B cell (primary cell): Measurements from ENCODE around the gene LIMK2. TPM values are rescaled to one million over a fixed set of nuclear protein-coding genes. Genes with fewer than 3 reads are reported as not detected.

Source experiments
- ATAC-seq: fragments of 200-7000 bp; cut with Tn5 transposase; one replicate; pipeline ENCODE4 v1.10.0; 2021; ENCODE audit warnings: low read depth, mild to moderate bottlenecking, moderate number of reproducible peaks, moderate library complexity
- CTCF ChIA-PET: fragments of 350-600 bp; sonication (Branson Sonifier 250); formaldehyde crosslinking; loops from one replicate; lab custom pipeline; 2021; ENCODE audit warnings: antibody characterized with exemption, inconsistent platforms; lab: Charles Lee
- POLR2A ChIA-PET: fragments of 350-600 bp; sonication (Branson Sonifier 250); formaldehyde crosslinking; loops from one replicate; lab custom pipeline; 2021; ENCODE audit warnings: antibody characterized with exemption; lab: Charles Lee
- DNase-seq: peaks from one replicate; pipeline ENCODE4 v3.0.0; 2013
- H2AFZ ChIP-seq: 2 replicates; pipeline ENCODE4 v1.6.1; 2012; ENCODE audit warnings: mild to moderate bottlenecking, low read depth, low read length; ENCODE audit not compliant: insufficient read depth, poor library complexity, severe bottlenecking
- H3K27ac ChIP-seq, 2 donors: 1 replicate in 1 of 2; 2 replicates in 1 of 2; pipeline ENCODE4 v1.5.1; 2012 to 2013; ENCODE audit warnings: low read length in 2 of 2, mild to moderate bottlenecking in 2 of 2, moderate library complexity in 1 of 2
- H3K27me3 ChIP-seq, 4 experiments: fragments of 200-600 bp in 1 of 4; sonication (generic) in 1 of 4; replicated peaks in 1 of 4; 1 replicate in 2 of 4; 2 replicates in 2 of 4; pipeline versions ENCODE4 v1.6.1 to v1.7.0; 2013 to 2016; ENCODE audit warnings: low read length in 3 of 4, mild to moderate bottlenecking in 2 of 4, mixed read lengths in 1 of 4, moderate library complexity in 1 of 4; ENCODE audit not compliant: insufficient read depth in 4 of 4, control insufficient read depth in 3 of 4; ENCODE audit errors: control extremely low read depth in 1 of 4
- H3K36me3 ChIP-seq, 2 experiments: replicated peaks in 1 of 2; 1 replicate in 1 of 2; 2 replicates in 1 of 2; pipeline versions ENCODE4 v1.6.1 to v1.7.1; 2013; ENCODE audit warnings: low read length in 1 of 2; ENCODE audit not compliant: insufficient read depth in 2 of 2, control insufficient read depth in 1 of 2; ENCODE audit errors: control extremely low read depth in 1 of 2, extremely low read depth in 1 of 2
- H3K4me1 ChIP-seq, 2 donors: fragments of 200-600 bp in 1 of 2; sonication (generic) in 1 of 2; 1 replicate in 1 of 2; 2 replicates in 1 of 2; pipeline versions ENCODE4 v1.5.1 to v1.6.1; 2013 to 2017; ENCODE audit warnings: low read length in 2 of 2; ENCODE audit not compliant: control insufficient read depth in 2 of 2, insufficient read depth in 2 of 2
- H3K4me2 ChIP-seq: replicated peaks from 2 replicates; pipeline ENCODE3; 2012; ENCODE audit warnings: mild to moderate bottlenecking, low read depth, low read length; ENCODE audit not compliant: poor library complexity, severe bottlenecking
- H3K4me3 ChIP-seq, 5 experiments: fragments of 200-600 bp in 1 of 5; sonication (generic) in 1 of 5; 1 replicate in 3 of 5; 2 replicates in 2 of 5; pipeline versions ENCODE4 v1.5.1 to v1.7.0; 2011 to 2016; ENCODE audit warnings: low read length in 4 of 5, mild to moderate bottlenecking in 4 of 5, low read depth in 2 of 5, control low read depth in 1 of 5, moderate library complexity in 1 of 5; ENCODE audit not compliant: insufficient read depth in 1 of 5; ENCODE audit errors: control extremely low read depth in 1 of 5, extremely low read depth in 1 of 5
- H3K79me2 ChIP-seq: fragments of 200-600 bp; sonication (generic); one replicate; pipeline ENCODE4 v1.6.0; 2016; ENCODE audit warnings: low read length; ENCODE audit not compliant: control insufficient read depth, insufficient read depth
- H3K9ac ChIP-seq: fragments of 200-600 bp; sonication (generic); 2 replicates; pipeline ENCODE4 v1.6.1; 2017; ENCODE audit warnings: mild to moderate bottlenecking, low read length, moderate library complexity
- H3K9me3 ChIP-seq, 3 donors: one replicate each; pipeline versions ENCODE4 v1.6.1 to v1.7.1; 2013; ENCODE audit warnings: low read length in 2 of 3; ENCODE audit not compliant: control insufficient read depth in 2 of 3, insufficient read depth in 1 of 3; ENCODE audit errors: control extremely low read depth in 1 of 3
- H4K20me1 ChIP-seq: 2 replicates; pipeline ENCODE4 v1.6.0; 2012; ENCODE audit warnings: mild to moderate bottlenecking, low read length; ENCODE audit not compliant: insufficient read depth, control insufficient read depth, poor library complexity, severe bottlenecking
- H3K27ac Mint-ChIP-seq: one replicate; pipeline ENCODE4 v1.8.0; 2021; ENCODE audit warnings: mixed read lengths
- H3K27me3 Mint-ChIP-seq: one replicate; pipeline ENCODE4 v1.8.0; 2021; ENCODE audit warnings: mixed read lengths
- H3K4me1 Mint-ChIP-seq: one replicate; pipeline ENCODE4 v1.8.0; 2021; ENCODE audit warnings: mixed read lengths
- H3K4me3 Mint-ChIP-seq: one replicate; pipeline ENCODE4 v1.8.0; 2021; ENCODE audit warnings: mixed read lengths
- H3K9me3 Mint-ChIP-seq: one replicate; pipeline ENCODE4 v1.8.0; 2022; ENCODE audit warnings: mixed read lengths; ENCODE audit not compliant: insufficient read depth
- CTCF ChIP-seq: fragments of 200-600 bp; IDR thresholded peaks from one replicate; pipeline ENCODE4 v1.8.0; 2022; ENCODE audit warnings: antibody characterized with exemption, mild to moderate bottlenecking
- EZH2 ChIP-seq: IDR thresholded peaks from 2 replicates; pipeline ENCODE4 v1.6.1; 2012; ENCODE audit warnings: borderline replicate concordance, low read depth, mild to moderate bottlenecking, moderate library complexity, low read length; ENCODE audit not compliant: insufficient read depth, poor library complexity, severe bottlenecking
- WGBS: methylation state at CpG from one replicate; pipeline ENCODE4 v1.1.5; 2013; ENCODE audit warnings: missing lambda C conversion rate; ENCODE audit not compliant: insufficient coverage; 5-methylcytosine and 5-hydroxymethylcytosine counted together
- intact Hi-C: fragments of 100-400 bp; cut with micrococcal nuclease; formaldehyde crosslinking; loops from one replicate; pipeline ENCODE4 v1.10.0; 2022
- polyA plus RNA-seq: library from polyadenylated mRNA; depleted of rRNA; stranded (reverse); fragments of >200 nt; gene quantifications from 2 replicates; pipeline ENCODE4 v1.2.3, GENCODE V29; 2012
- total RNA-seq, 2 donors: library from RNA; stranded (reverse); fragments of 120-200 nt in 1 of 2; gene quantifications; 1 replicate in 1 of 2; 2 replicates in 1 of 2; pipeline versions ENCODE4 v1.2.3 to v1.2.4, GENCODE V29; 2013 to 2022

LIMK2 gene
- total and polyA plus RNA-seq, 2 donors (not counting 1 experiment from before 2014, with no cell fraction given), result 6.8 to 20.2 TPM

- Histone ChIP-seq H3K79me2 (peaks cover 37% of the 10 kb centered on the region), H3K27me3 (no peaks in the 10 kb centered on the region), H3K4me3 (no peak overlapping the region), H3K4me1 (peaks cover 17 to 19% of the 10 kb centered on the region in 2 donors), H3K36me3 (peaks cover 0 to 5% of the 10 kb centered on the region in 2 experiments), H2AFZ (peak overlapping the region; percentile 8), H3K4me2 (no peak overlapping the region), H3K9ac (peak overlapping the region; percentile 9), H3K27ac (no peak overlapping the region), H4K20me1 (no peaks in the 10 kb centered on the region), H3K9me3 (no peaks in the 10 kb centered on the region)
- Mint-ChIP-seq H3K27me3 (no peaks in the 10 kb centered on the region), H3K9me3 (no peaks in the 10 kb centered on the region), H3K27ac (peak overlapping the region; percentile 32), H3K4me1 (peaks cover 25% of the 10 kb centered on the region), H3K4me3 (no peak overlapping the region)
- CTCF ChIA-PET, result interaction anchor here (0.9 to 9.4 kb wide), 10 partner anchors 12 to 596 kb away, joined by 3 to 56 read pairs (median 4); partner anchors contain the start of gene LIMK2
- ATAC-seq (peak; percentile 56), DNase-seq (peak; percentile 71)
- no peak for TF ChIP-seq EZH2
- peak; percentile 72 for TF ChIP-seq CTCF
- no CpG with 5 or more reads among the region's 3 CpGs for WGBS
- POLR2A ChIA-PET, result no interaction called here
- intact Hi-C loops, result loop anchor here (1.0 kb wide), 1 partner anchor 19 kb away; the partner anchor contains the start of gene LIMK2
Measured at GRCh38 chr22:31230871-31231621, 18.9 kb downstream of the LIMK2 start.

- H3K9me3 Mint-ChIP-seq, result no peaks in the 10 kb centered on the region
- no peak overlapping the region for H3K4me3 ChIP-seq
- ATAC-seq (no peak), DNase-seq (no peak)
- no peak overlapping the region for H3K27ac Mint-ChIP-seq
- no peaks in the 10 kb centered on the region for H3K27me3 ChIP-seq
- TF ChIP-seq CTCF (no peak), EZH2 (no peak)
- peaks cover 17 to 19% of the 10 kb centered on the region in 2 donors for H3K4me1 ChIP-seq
- no peak overlapping the region for H2AFZ ChIP-seq
- H3K9me3 ChIP-seq, result no peaks in the 10 kb centered on the region
- no peak overlapping the region for H3K9ac ChIP-seq
- peaks cover 37% of the 10 kb centered on the region for H3K79me2 ChIP-seq
- peaks cover 21% of the 10 kb centered on the region for H3K4me1 Mint-ChIP-seq
- no peaks in the 10 kb centered on the region for H3K27me3 Mint-ChIP-seq
- no peaks in the 10 kb centered on the region for H4K20me1 ChIP-seq
- no peak overlapping the region for H3K4me2 ChIP-seq
- no peaks in the 10 kb centered on the region for H3K36me3 ChIP-seq
- WGBS, result no CpG with 5 or more reads among the region's 3 CpGs
- no peak overlapping the region for H3K4me3 Mint-ChIP-seq
- POLR2A ChIA-PET, result no interaction called here
- intact Hi-C loops, result no loop called here
- CTCF ChIA-PET, result interaction anchor here (1.2 to 9.4 kb wide), 3 partner anchors 20 to 142 kb away, joined by 3 to 56 read pairs (median 5); partner anchors contain the start of gene LIMK2
- no peak overlapping the region for H3K27ac ChIP-seq
Measured at GRCh38 chr22:31233001-31233400, 20.9 kb downstream of the LIMK2 start.
